Muscle of leg (tissue), 11 donors: ENCODE results near the gene EFCAB6. TPM values are rescaled to one million over a fixed set of nuclear protein-coding genes. Genes with fewer than 3 reads are reported as not detected.

Experiments
- DNase-seq: peaks from one replicate; pipeline ENCODE4 v3.0.0; 2013
- H3K27ac ChIP-seq: one replicate; pipeline ENCODE4 v1.5.1; 2013; ENCODE audit warnings: mild to moderate bottlenecking, low read length, control low read depth
- H3K27me3 ChIP-seq: one replicate; pipeline ENCODE4 v1.6.1; 2013; ENCODE audit warnings: low read length; ENCODE audit not compliant: control insufficient read depth, insufficient read depth
- H3K36me3 ChIP-seq: one replicate; pipeline ENCODE4 v1.6.1; 2013; ENCODE audit warnings: low read length; ENCODE audit not compliant: control insufficient read depth, insufficient read depth
- H3K4me1 ChIP-seq: one replicate; pipeline ENCODE4 v1.6.1; 2013; ENCODE audit warnings: low read length; ENCODE audit not compliant: control insufficient read depth, insufficient read depth
- H3K4me3 ChIP-seq: one replicate; pipeline ENCODE4 v1.5.1; 2013; ENCODE audit warnings: low read length, control low read depth
- H3K9me3 ChIP-seq: replicated peaks from 2 replicates; pipeline ENCODE4 v1.6.1; 2013; ENCODE audit warnings: low read depth, low read length; ENCODE audit not compliant: control insufficient read depth
- WGBS: methylation state at CpG from one replicate; pipeline ENCODE4 v1.1.5; 2013; ENCODE audit warnings: missing lambda C conversion rate; ENCODE audit not compliant: insufficient coverage; 5-methylcytosine and 5-hydroxymethylcytosine counted together
- polyA plus RNA-seq, 8 donors: library from polyadenylated mRNA; unstranded; fragments of 120-200 nt; gene quantifications; one replicate each; pipeline versions ENCODE4 v1.2.1 to v1.2.3, GENCODE V29; 2013; ENCODE audit warnings: inconsistent platforms in 1 of 8, low replicate concordance in 1 of 8; ENCODE audit not compliant: insufficient read length in 8 of 8, insufficient read depth in 1 of 8
- total RNA-seq: library from RNA; stranded (reverse); fragments of 120-200 nt; gene quantifications from one replicate; pipeline ENCODE4 v1.2.4, GENCODE V29; 2013

Gene EFCAB6
- total and polyA plus RNA-seq, 9 donors = 0.63 to 1.6 (median 1.1) TPM

- DNase-seq = no peak
- peaks cover 9% of the 10 kb centered on the region for H3K9me3 ChIP-seq
- H3K27me3 ChIP-seq = peaks cover 2% of the 10 kb centered on the region
- H3K27ac ChIP-seq = no peak overlapping the region
- 91% methylated on average over 5 of the region's 11 CpGs for WGBS
- H3K4me3 ChIP-seq = no peak overlapping the region
- no peaks in the 10 kb centered on the region for H3K4me1 ChIP-seq
- H3K36me3 ChIP-seq = no peaks in the 10 kb centered on the region
Observed at GRCh38 chr22:43642319-43643206, 169.5 kb downstream of the EFCAB6 start.

- WGBS = no CpG with 5 or more reads among the region's 3 CpGs
- DNase-seq = no peak
Observed at GRCh38 chr22:43639228-43639948, 172.7 kb downstream of the EFCAB6 start.

GRCh38 chr22:43637275-43638260 is 174.5 kb downstream of the EFCAB6 start:
- 57% methylated on average over 21 of the region's 28 CpGs for WGBS
- no peak overlapping the region for H3K4me3 ChIP-seq
- DNase-seq = no peak

More at GRCh38 chr22:43639228-43639948, 172.7 kb downstream of the EFCAB6 start:
- Histone ChIP-seq H3K27me3 (peaks cover 2% of the 10 kb centered on the region), H3K9me3 (peaks cover 9% of the 10 kb centered on the region), H3K4me1 (no peaks in the 10 kb centered on the region), H3K4me3 (no peak overlapping the region), H3K36me3 (no peaks in the 10 kb centered on the region), H3K27ac (no peak overlapping the region)

GRCh38 chr22:43636086-43636485 is 176.0 kb downstream of the EFCAB6 start:
- no peaks in the 10 kb centered on the region for H3K36me3 ChIP-seq
- WGBS = 90% methylated on average over 11 of the region's 13 CpGs
- H3K9me3 ChIP-seq = peaks cover 9% of the 10 kb centered on the region
- H3K4me1 ChIP-seq = no peaks in the 10 kb centered on the region
- no peak overlapping the region for H3K4me3 ChIP-seq
- no peak for DNase-seq
- H3K27ac ChIP-seq = no peak overlapping the region
- H3K27me3 ChIP-seq = no peaks in the 10 kb centered on the region

More at GRCh38 chr22:43637275-43638260, 174.5 kb downstream of the EFCAB6 start:
- H3K4me1 ChIP-seq = no peaks in the 10 kb centered on the region
- peaks cover 9% of the 10 kb centered on the region for H3K9me3 ChIP-seq
- H3K27ac ChIP-seq = no peak overlapping the region
- H3K36me3 ChIP-seq = no peaks in the 10 kb centered on the region
- no peaks in the 10 kb centered on the region for H3K27me3 ChIP-seq

GRCh38 chr22:43635101-43635500 is 177.0 kb downstream of the EFCAB6 start:
- Histone ChIP-seq H3K27ac (no peak overlapping the region), H3K9me3 (peaks cover 9% of the 10 kb centered on the region), H3K4me3 (no peak overlapping the region), H3K27me3 (no peaks in the 10 kb centered on the region), H3K4me1 (no peaks in the 10 kb centered on the region), H3K36me3 (no peaks in the 10 kb centered on the region)
- WGBS = 82% methylated on average over 5 of the region's 9 CpGs
- no peak for DNase-seq

GRCh38 chr22:43634316-43634715 is 177.8 kb downstream of the EFCAB6 start:
- H3K4me1 ChIP-seq = no peaks in the 10 kb centered on the region
- no peak overlapping the region for H3K27ac ChIP-seq
- H3K9me3 ChIP-seq = peaks cover 4% of the 10 kb centered on the region
- H3K36me3 ChIP-seq = no peaks in the 10 kb centered on the region
- no peak overlapping the region for H3K4me3 ChIP-seq
- no peak for DNase-seq
- no peaks in the 10 kb centered on the region for H3K27me3 ChIP-seq
- WGBS = no CpG with 5 or more reads among the region's 4 CpGs

- Histone ChIP-seq H3K36me3 (no peaks in the 10 kb centered on the region), H3K27ac (no peak overlapping the region), H3K4me1 (no peaks in the 10 kb centered on the region), H3K27me3 (no peaks in the 10 kb centered on the region), H3K4me3 (no peak overlapping the region), H3K9me3 (no peaks in the 10 kb centered on the region)
- no peak for DNase-seq
- 17% methylated on average over 7 of the region's 13 CpGs for WGBS
Observed at GRCh38 chr22:43633631-43634285, 178.3 kb downstream of the EFCAB6 start.

- 90% methylated on average over 3 of the region's 10 CpGs for WGBS
- H3K27ac ChIP-seq = no peak overlapping the region
- DNase-seq = no peak
- H3K27me3 ChIP-seq = no peaks in the 10 kb centered on the region
- H3K4me1 ChIP-seq = no peaks in the 10 kb centered on the region
- no peaks in the 10 kb centered on the region for H3K36me3 ChIP-seq
- H3K9me3 ChIP-seq = no peaks in the 10 kb centered on the region
- no peak overlapping the region for H3K4me3 ChIP-seq
Observed at GRCh38 chr22:43631846-43632245, 180.3 kb downstream of the EFCAB6 start.

- no peak overlapping the region for H3K27ac ChIP-seq
- H3K36me3 ChIP-seq = no peaks in the 10 kb centered on the region
- no peaks in the 10 kb centered on the region for H3K4me1 ChIP-seq
- H3K27me3 ChIP-seq = no peaks in the 10 kb centered on the region
- 92% methylated on average over 10 of the region's 11 CpGs for WGBS
- no peaks in the 10 kb centered on the region for H3K9me3 ChIP-seq
- DNase-seq = no peak
- no peak overlapping the region for H3K4me3 ChIP-seq
Observed at GRCh38 chr22:43631201-43631600, 180.9 kb downstream of the EFCAB6 start.
